HepG2 (cell line): ENCODE measurements around the gene CDC42SE2. TPM values are rescaled to one million over a fixed set of nuclear protein-coding genes. Genes with fewer than 3 reads are reported as not detected.

Source experiments
- ATAC-seq: fragments of 200-7000 bp; cut with Tn5 transposase; 3 replicates; pipeline ENCODE4 v1.9.1; 2020; ENCODE audit warnings: mild to moderate bottlenecking, moderate library complexity
- BruUV-seq: library from RNA; stranded (reverse); fragments of 400-500 nt; replicated peaks from 2 replicates; lab custom pipeline; 2021; lab: Mats Ljungman, UMichigan
- CTCF ChIA-PET: fragments of 300-600 bp; formaldehyde crosslinking; extraction: SDS; loops from one replicate; lab custom pipeline; 2021; ENCODE audit warnings: low total read pairs, inconsistent platforms, low intra/inter-chr PET ratio; lab: Yijun Ruan, JAX
- POLR2A ChIA-PET: fragments of 350-600 bp; sonication (Branson Sonifier 250); formaldehyde crosslinking; loops from one replicate; lab custom pipeline; 2020; ENCODE audit warnings: antibody characterized with exemption, inconsistent platforms; lab: Yijun Ruan, JAX
- DNase-seq: peaks from one replicate; pipeline ENCODE4 v3.0.0-alpha.2; 2015; ENCODE audit warnings: low spot score
- FAIRE-seq: peaks from 3 replicates; lab custom pipeline; 2011; peaks lifted over from hg19 to GRCh38; lab: Jason Lieb, UNC
- H2AFZ ChIP-seq: one replicate; pipeline ENCODE4 v1.6.1; 2011; ENCODE audit warnings: low read length, inconsistent platforms
- H3K27ac ChIP-seq: fragments of 300-600 bp; 3 replicates; pipeline ENCODE4 v1.8.0; 2011; ENCODE audit warnings: mixed run types, mild to moderate bottlenecking, mixed read lengths, low read length, inconsistent platforms; ENCODE audit not compliant: insufficient read depth; ENCODE audit errors: extremely low read length
- H3K27me3 ChIP-seq, 2 experiments: fragments of 200-600 bp in 1 of 2; 2 replicates in 1 of 2; 3 replicates in 1 of 2; pipeline versions ENCODE4 v1.6.0 to v1.8.0; 2011; ENCODE audit warnings: low read length in 2 of 2, mild to moderate bottlenecking in 2 of 2, moderate library complexity in 2 of 2, inconsistent platforms in 1 of 2; ENCODE audit not compliant: insufficient read depth in 2 of 2, control insufficient read depth in 1 of 2
- H3K36me3 ChIP-seq, 2 experiments: fragments of 200-600 bp in 1 of 2; replicated peaks in 1 of 2; 2 replicates in 1 of 2; 3 replicates in 1 of 2; pipeline versions ENCODE4 v1.5.1 to v1.8.0; 2011; ENCODE audit warnings: low read length in 2 of 2, inconsistent platforms in 1 of 2; ENCODE audit not compliant: insufficient read depth in 2 of 2, control insufficient read depth in 1 of 2
- H3K4me1 ChIP-seq: 2 replicates; pipeline ENCODE4 v1.5.1; 2012; ENCODE audit warnings: low read length, inconsistent platforms; ENCODE audit not compliant: insufficient read depth
- H3K4me2 ChIP-seq: 2 replicates; pipeline ENCODE4 v1.6.0; 2011; ENCODE audit warnings: low read depth, low read length, inconsistent platforms
- H3K4me3 ChIP-seq, 3 experiments: fragments of 200-600 bp in 1 of 3; sonication (generic), shearing (Covaris generic) in 1 of 3; replicated peaks in 1 of 3; 2 replicates each; pipeline ENCODE4 v1.5.1; 2011 to 2016; ENCODE audit warnings: low read length in 3 of 3, inconsistent platforms in 2 of 3, low read depth in 2 of 3, mild to moderate bottlenecking in 2 of 3, control low read depth in 1 of 3, mixed read lengths in 1 of 3; ENCODE audit not compliant: insufficient read depth in 1 of 3
- H3K79me2 ChIP-seq: one replicate; pipeline ENCODE4 v1.6.1; 2011; ENCODE audit warnings: low read length, inconsistent platforms; ENCODE audit not compliant: insufficient read depth
- H3K9ac ChIP-seq: 2 replicates; pipeline ENCODE4 v1.6.0; 2011; ENCODE audit warnings: mild to moderate bottlenecking, low read depth, low read length, inconsistent platforms; ENCODE audit not compliant: insufficient read depth
- H3K9me3 ChIP-seq: 2 replicates; pipeline ENCODE4 v1.5.1; 2012; ENCODE audit warnings: mild to moderate bottlenecking, low read length
- H4K20me1 ChIP-seq: 2 replicates; pipeline ENCODE4 v1.6.0; 2011; ENCODE audit warnings: inconsistent platforms, mild to moderate bottlenecking, low read length, moderate library complexity; ENCODE audit not compliant: insufficient read depth
- ETV6 ChIP-seq: sonication (generic); formaldehyde crosslinking; conservative IDR thresholded peaks from 2 replicates; pipeline ENCODE4 v1.4.0; 2020; ENCODE audit warnings: missing genetic modification reagents
- HHEX ChIP-seq: IDR thresholded peaks from 2 replicates; pipeline ENCODE4 v1.6.1; 2016; ENCODE audit warnings: control low read depth
- KDM5A ChIP-seq: fragments of 200-600 bp; sonication (generic); IDR thresholded peaks from 2 replicates; pipeline ENCODE4 v1.7.0; 2018; ENCODE audit warnings: antibody characterized with exemption, mild to moderate bottlenecking, low read length, borderline replicate concordance
- MBD4 ChIP-seq: IDR thresholded peaks from 2 replicates; pipeline ENCODE4 v1.6.1; 2012; ENCODE audit warnings: low read length, inconsistent platforms, borderline replicate concordance
- NPAS2 ChIP-seq: sonication (generic); formaldehyde crosslinking; IDR thresholded peaks from 2 replicates; pipeline ENCODE4 v1.8.0; 2022; ENCODE audit warnings: mild to moderate bottlenecking, missing genetic modification reagents, borderline replicate concordance
- SMAD9 ChIP-seq: sonication (generic); formaldehyde crosslinking; IDR thresholded peaks from 2 replicates; pipeline ENCODE4 v1.5.1; 2020; ENCODE audit warnings: mild to moderate bottlenecking, missing genetic modification reagents
- ZNF34 ChIP-seq: sonication (generic); formaldehyde crosslinking; IDR thresholded peaks from 2 replicates; pipeline ENCODE4 v1.4.0; 2020; ENCODE audit warnings: mild to moderate bottlenecking, missing genetic modification reagents, borderline replicate concordance
- ZNF343 ChIP-seq: sonication (generic); formaldehyde crosslinking; IDR thresholded peaks from 2 replicates; pipeline ENCODE4 v1.4.0; 2020; ENCODE audit warnings: mild to moderate bottlenecking, missing genetic modification reagents
- ZNF644 ChIP-seq: IDR thresholded peaks from 2 replicates; pipeline ENCODE4 v1.6.1; 2016; ENCODE audit warnings: low read depth
- WGBS: methylation state at CpG from one replicate; pipeline ENCODE4 v1.1.6; 2017; ENCODE audit warnings: low lambda C conversion rate; 5-methylcytosine and 5-hydroxymethylcytosine counted together
- in situ Hi-C: cut with HindIII; loops from 2 replicates; pipeline ENCODE4 v1.10.0; 2017; ENCODE audit warnings: low pct_unique_long_range_greater_than_20kb; ENCODE audit not compliant: extremely low pct_ligation_motif_present
- intact Hi-C: fragments of 100-400 bp; cut with micrococcal nuclease; formaldehyde crosslinking; loops from one replicate; pipeline ENCODE4 v1.10.0; 2022; ENCODE audit not compliant: unreplicated experiment
- polyA plus RNA-seq, 8 experiments: library from polyadenylated mRNA; depleted of rRNA in 3 of 8; stranded (reverse) in 7 of 8; unstranded in 1 of 8; fragments of >200 nt; fragmentation: Illumina TruSeq in 4 of 8; extraction: Trizol in 4 of 8; gene quantifications; 2 replicates each; pipeline versions ENCODE4 v1.2.1 to v1.2.3, GENCODE V29; 2011 to 2016; ENCODE audit warnings: low read depth in 4 of 8, missing spikeins in 1 of 8, mixed read lengths in 1 of 8; ENCODE audit not compliant: insufficient read depth in 1 of 8
- total RNA-seq, 5 experiments: library from RNA; depleted of rRNA; stranded (reverse); fragments of >200 nt; fragmentation: Illumina TruSeq; extraction: Trizol; gene quantifications; 2 replicates each; pipeline ENCODE4 v1.2.3, GENCODE V29; 2016; ENCODE audit warnings: low read depth in 1 of 5
- TF ChIP-seq, protein P1 (sequence below): sonication (generic); formaldehyde crosslinking; IDR thresholded peaks from 2 replicates; pipeline ENCODE4 v1.4.0; 2020; ENCODE audit warnings: low read depth, missing genetic modification reagents
- TF ChIP-seq, protein P2 (sequence below): sonication (generic); formaldehyde crosslinking; IDR thresholded peaks from 2 replicates; pipeline ENCODE4 v1.9.0; 2021; ENCODE audit warnings: missing genetic modification reagents, borderline replicate concordance
- TF ChIP-seq, protein P3 (sequence below): sonication (generic); formaldehyde crosslinking; IDR thresholded peaks from 2 replicates; pipeline ENCODE4 v1.5.0; 2020; ENCODE audit warnings: missing genetic modification reagents
- TF ChIP-seq, protein P4 (sequence below): sonication (generic); formaldehyde crosslinking; IDR thresholded peaks from 2 replicates; pipeline ENCODE4 v1.9.0; 2021; ENCODE audit warnings: missing genetic modification reagents, mild to moderate bottlenecking, borderline replicate concordance
- TF ChIP-seq, protein P5 (sequence below): sonication (generic); formaldehyde crosslinking; conservative IDR thresholded peaks from 2 replicates; pipeline ENCODE4 v1.4.0; 2020; ENCODE audit warnings: missing genetic modification reagents

The CDC42SE2 gene
- total and polyA plus RNA-seq, 2 of the 13 experiments (the other 11 are each of a cell fraction or from before 2014, with no cell fraction given) = 19.6 to 25.0 TPM

DNA sequence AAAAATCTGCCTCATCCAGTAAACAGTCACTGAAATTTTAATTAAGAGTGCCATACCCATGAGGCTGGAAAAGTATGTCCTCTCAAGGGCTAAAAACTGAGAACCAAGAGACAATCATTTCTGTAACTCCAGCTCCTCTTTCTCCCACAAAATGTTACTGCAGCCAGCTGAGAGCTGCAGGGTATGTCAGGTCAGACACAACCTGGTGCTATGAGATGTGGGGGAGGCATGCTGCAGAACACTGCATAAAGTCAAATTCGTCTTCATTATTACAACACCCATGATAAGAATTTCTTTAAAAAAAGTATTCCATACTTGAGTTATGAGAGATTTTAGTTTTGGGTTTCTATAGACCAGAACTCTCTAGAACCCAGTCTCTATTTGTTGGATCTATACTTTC lies 162.2 kb downstream of the CDC42SE2 start:
- no peak overlapping the region for H2AFZ ChIP-seq
- peaks cover 21 to 64% of the 10 kb centered on the region in 2 experiments; a peak in 4 of 5 replicates for H3K36me3 ChIP-seq
- POLR2A ChIA-PET = no interaction called here
- no peaks in the 10 kb centered on the region for H3K79me2 ChIP-seq
- no peak for DNase-seq
- H3K4me3 ChIP-seq = no peak overlapping the region
- 100% methylated on average over 1 of the region's 1 CpG for WGBS
- intact Hi-C loops (no loop called here), in situ Hi-C loops (loop anchor here (25.0 kb wide), 1 partner anchor 586 kb away; the partner anchor contains the start of gene ACSL6)
- no peaks in the 10 kb centered on the region for H3K27me3 ChIP-seq
- no peak for ATAC-seq
- H3K9me3 ChIP-seq = no peaks in the 10 kb centered on the region
- no peaks in the 10 kb centered on the region for H3K4me1 ChIP-seq
- no peaks in the 10 kb centered on the region for H4K20me1 ChIP-seq
- H3K4me2 ChIP-seq = no peak overlapping the region
- CTCF ChIA-PET = no interaction called here
- H3K27ac ChIP-seq = no peak overlapping the region
- TF ChIP-seq SMAD9 (no peak), NPAS2 (no peak), ZNF34 (CRISPR knock-in tag) (no peak), HHEX (no peak), ZNF343 (CRISPR knock-in tag) (no peak), ZNF644 (CRISPR knock-in tag) (no peak), MBD4 (no peak), KDM5A (no peak), ETV6 (no peak)
- TF ChIP-seq, protein P1, sequence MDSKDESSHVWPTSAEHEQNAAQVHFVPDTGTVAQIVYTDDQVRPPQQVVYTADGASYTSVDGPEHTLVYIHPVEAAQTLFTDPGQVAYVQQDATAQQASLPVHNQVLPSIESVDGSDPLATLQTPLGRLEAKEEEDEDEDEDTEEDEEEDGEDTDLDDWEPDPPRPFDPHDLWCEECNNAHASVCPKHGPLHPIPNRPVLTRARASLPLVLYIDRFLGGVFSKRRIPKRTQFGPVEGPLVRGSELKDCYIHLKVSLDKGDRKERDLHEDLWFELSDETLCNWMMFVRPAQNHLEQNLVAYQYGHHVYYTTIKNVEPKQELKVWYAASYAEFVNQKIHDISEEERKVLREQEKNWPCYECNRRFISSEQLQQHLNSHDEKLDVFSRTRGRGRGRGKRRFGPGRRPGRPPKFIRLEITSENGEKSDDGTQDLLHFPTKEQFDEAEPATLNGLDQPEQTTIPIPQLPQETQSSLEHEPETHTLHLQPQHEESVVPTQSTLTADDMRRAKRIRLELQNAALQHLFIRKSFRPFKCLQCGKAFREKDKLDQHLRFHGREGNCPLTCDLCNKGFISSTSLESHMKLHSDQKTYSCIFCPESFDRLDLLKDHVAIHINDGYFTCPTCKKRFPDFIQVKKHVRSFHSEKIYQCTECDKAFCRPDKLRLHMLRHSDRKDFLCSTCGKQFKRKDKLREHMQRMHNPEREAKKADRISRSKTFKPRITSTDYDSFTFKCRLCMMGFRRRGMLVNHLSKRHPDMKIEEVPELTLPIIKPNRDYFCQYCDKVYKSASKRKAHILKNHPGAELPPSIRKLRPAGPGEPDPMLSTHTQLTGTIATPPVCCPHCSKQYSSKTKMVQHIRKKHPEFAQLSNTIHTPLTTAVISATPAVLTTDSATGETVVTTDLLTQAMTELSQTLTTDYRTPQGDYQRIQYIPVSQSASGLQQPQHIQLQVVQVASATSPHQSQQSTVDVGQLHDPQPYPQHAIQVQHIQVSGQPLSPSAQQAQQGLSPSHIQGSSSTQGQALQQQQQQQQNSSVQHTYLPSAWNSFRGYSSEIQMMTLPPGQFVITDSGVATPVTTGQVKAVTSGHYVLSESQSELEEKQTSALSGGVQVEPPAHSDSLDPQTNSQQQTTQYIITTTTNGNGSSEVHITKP (CRISPR knock-in tag) = no peak
- TF ChIP-seq, protein P2, sequence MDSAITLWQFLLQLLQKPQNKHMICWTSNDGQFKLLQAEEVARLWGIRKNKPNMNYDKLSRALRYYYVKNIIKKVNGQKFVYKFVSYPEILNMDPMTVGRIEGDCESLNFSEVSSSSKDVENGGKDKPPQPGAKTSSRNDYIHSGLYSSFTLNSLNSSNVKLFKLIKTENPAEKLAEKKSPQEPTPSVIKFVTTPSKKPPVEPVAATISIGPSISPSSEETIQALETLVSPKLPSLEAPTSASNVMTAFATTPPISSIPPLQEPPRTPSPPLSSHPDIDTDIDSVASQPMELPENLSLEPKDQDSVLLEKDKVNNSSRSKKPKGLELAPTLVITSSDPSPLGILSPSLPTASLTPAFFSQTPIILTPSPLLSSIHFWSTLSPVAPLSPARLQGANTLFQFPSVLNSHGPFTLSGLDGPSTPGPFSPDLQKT = no peak
- TF ChIP-seq, protein P3, sequence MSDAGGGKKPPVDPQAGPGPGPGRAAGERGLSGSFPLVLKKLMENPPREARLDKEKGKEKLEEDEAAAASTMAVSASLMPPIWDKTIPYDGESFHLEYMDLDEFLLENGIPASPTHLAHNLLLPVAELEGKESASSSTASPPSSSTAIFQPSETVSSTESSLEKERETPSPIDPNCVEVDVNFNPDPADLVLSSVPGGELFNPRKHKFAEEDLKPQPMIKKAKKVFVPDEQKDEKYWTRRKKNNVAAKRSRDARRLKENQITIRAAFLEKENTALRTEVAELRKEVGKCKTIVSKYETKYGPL = no peak
- TF ChIP-seq, protein P4, sequence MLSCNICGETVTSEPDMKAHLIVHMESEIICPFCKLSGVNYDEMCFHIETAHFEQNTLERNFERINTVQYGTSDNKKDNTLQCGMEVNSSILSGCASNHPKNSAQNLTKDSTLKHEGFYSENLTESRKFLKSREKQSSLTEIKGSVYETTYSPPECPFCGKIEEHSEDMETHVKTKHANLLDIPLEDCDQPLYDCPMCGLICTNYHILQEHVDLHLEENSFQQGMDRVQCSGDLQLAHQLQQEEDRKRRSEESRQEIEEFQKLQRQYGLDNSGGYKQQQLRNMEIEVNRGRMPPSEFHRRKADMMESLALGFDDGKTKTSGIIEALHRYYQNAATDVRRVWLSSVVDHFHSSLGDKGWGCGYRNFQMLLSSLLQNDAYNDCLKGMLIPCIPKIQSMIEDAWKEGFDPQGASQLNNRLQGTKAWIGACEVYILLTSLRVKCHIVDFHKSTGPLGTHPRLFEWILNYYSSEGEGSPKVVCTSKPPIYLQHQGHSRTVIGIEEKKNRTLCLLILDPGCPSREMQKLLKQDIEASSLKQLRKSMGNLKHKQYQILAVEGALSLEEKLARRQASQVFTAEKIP = no peak
- TF ChIP-seq, protein P5, sequence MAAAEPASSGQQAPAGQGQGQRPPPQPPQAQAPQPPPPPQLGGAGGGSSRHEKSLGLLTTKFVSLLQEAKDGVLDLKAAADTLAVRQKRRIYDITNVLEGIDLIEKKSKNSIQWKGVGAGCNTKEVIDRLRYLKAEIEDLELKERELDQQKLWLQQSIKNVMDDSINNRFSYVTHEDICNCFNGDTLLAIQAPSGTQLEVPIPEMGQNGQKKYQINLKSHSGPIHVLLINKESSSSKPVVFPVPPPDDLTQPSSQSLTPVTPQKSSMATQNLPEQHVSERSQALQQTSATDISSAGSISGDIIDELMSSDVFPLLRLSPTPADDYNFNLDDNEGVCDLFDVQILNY = no peak
- no peak for FAIRE-seq
- H3K9ac ChIP-seq = no peak overlapping the region
- BruUV-seq = no TSS peak
